ENCODE data around the gene EHD2.

EHD2 gene

DNA sequence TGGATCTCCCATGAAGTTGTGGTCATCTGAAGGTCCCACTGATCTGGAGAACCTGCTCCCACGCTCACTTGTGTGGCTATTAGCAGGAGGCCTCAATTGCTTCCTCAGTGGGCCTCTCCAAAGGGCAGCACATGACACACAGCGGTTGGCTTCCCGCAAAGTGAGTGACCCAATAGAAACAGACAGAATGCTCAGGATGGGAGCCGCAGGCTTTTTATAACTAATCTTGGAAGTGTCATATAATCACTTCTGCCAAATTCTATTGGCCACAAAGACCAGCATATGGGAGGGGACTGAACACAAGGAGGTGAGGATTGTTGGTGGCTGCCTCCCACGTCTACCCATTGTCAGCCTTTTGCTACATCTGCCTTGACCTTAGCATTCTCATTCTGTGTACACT is 22.1 kb upstream of the EHD2 start:
- no peak for DNase-seq (ENCODE audit: low read depth)

DNA sequence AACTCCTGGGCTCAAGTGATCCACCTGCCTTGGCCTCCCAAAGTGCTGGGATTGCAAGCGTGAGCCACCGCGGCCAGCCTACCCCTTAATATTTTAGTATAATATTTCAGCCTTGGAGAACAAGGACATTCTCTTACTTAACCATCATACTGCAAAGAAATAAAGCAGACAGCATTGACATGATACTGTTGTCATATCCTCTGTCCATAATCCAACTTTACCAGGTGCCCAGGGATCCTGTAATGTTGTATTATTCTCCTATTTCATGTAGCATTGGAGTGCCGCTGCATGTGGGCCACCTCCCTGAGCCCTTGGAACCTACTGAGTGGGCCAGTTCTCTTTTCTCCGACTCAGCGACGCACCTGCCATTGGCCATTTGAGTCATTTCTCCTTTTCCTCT is 21.4 kb upstream of the EHD2 start:
- no peak for DNase-seq (ENCODE audit: low read depth)

DNA sequence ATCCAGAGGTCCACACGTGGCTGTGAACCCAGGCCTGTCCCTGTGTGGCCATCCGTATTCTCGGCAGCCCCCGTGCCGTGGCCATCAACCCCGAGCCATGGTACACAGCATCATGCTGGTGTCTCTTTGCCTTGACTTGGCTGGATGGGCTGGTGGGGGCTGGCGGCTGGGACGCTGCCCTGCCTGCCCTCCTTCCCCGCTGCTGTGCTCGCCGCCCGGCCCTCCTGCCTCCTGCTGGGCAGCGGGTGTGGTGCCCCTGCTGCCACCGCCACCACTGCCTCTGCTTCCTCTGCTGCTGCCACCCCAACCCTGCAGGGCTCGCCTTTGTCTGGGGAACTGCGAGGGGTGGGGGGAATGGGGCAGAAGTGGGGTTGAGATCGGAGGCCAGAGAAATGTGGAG is 19.7 kb upstream of the EHD2 start:
- no peak for DNase-seq (ENCODE audit: low read depth)

DNA sequence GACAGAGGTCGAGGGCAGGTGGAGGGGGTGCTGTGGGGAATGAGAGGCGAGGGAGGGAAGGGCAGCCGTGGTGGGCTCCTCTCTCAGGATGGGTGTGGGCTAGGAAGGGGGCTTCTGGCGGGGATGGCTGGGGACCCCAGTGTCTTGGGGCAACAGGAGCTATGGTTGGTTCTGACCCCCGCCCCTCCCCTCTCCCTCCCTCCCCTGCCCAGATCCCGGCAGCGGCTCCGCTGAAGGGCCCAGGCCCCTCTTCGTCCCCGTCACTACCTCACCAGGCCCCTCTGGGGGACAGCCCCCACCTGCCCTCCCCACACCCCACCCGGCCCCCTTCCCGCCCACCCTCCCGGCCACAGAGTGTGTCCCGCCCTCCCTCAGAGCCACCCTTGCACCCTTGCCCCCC is 19.3 kb upstream of the EHD2 start:
- no peak for DNase-seq (ENCODE audit: low read depth)

DNA sequence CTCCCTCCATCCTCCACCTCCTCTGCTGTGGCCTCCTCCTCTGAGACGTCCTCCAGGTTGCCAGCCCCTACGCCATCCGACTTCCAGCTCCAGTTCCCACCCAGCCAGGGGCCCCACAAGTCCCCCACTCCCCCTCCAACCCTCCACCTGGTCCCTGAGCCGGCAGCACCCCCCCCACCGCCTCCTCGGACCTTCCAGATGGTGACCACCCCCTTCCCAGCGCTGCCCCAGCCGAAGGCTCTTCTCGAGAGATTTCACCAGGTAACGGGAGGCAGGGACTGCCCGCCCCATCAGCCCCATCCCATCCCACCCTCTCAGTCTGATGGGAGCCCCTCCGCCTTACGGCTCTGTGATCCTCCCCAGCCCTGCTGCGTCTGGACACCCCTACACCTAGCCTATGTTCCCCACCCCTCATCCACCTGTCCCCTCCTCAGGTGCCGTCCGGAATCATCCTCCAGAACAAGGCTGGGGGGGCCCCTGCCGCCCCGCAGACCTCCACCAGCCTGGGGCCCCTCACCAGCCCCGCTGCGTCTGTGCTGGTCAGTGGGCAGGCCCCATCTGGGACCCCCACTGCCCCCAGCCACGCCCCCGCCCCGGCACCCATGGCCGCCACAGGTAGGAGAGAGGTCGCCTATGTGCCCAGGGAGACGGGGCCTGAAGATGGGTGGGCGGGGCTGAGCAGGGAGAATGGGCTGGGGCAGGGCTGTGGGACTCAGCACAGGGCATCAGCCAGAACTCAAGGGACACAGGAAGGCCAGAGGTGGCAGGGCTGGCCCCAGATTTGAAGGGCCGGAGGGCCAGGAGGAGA is 18.6 kb upstream of the EHD2 start:
- DNase-seq (ENCODE audit: low read depth): no peak

DNA sequence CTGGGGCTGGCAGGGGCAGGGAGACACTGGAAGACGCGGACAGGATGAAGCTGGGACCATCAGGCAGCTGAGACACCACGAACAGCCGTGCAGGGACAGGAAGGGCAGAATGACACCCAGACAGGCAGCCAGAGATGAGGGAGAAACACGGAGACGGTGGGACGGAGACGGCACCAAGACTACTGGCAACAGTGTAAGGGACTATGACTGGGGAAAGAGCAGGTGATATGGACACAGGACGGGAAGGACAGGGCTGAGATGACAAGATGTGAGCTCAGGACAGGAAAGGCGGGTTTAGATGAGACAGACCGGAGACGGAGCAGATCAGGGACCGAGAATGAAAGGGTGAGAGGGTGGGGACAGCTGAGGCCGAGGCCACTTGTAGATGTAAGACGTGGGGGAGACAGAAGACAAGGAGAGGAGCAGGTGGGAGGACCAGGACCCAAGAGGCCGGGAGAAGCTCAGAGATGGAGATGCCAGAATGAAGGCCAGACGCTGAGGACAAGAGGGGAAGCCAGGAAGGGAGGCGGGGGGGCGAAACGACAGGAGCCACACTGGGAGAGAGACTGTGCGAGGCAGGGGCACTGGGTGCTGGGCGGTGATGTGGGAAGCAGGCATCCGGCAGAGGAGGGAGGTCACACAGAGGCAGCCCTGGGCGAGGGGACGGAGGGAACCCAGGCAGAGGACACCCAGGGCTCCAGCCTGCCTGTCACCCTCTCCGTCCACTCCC is 17.5 kb upstream of the EHD2 start:
- no peak for DNase-seq (ENCODE audit: low read depth)

DNA sequence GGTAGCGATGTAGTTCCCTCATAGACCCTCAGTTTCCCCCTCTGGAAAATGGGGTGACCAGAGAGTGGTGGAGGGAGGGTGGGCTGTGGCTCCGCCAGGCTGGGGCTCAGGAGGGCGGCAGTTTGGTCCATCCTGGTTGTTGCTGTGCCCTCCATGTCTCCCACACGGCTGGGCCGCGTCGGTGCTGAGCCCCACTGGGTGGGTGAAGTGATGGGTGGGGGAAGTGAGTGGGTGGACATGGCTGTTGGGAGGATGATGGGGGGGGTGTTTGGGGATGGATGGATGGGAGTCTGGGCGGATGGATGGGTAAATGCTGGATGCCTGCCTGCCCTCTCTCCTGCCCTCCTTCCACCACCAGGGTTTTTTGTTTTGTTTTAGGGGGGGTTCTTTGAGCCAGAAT is 16.6 kb upstream of the EHD2 start:
- no peak for DNase-seq (ENCODE audit: low read depth)

DNA sequence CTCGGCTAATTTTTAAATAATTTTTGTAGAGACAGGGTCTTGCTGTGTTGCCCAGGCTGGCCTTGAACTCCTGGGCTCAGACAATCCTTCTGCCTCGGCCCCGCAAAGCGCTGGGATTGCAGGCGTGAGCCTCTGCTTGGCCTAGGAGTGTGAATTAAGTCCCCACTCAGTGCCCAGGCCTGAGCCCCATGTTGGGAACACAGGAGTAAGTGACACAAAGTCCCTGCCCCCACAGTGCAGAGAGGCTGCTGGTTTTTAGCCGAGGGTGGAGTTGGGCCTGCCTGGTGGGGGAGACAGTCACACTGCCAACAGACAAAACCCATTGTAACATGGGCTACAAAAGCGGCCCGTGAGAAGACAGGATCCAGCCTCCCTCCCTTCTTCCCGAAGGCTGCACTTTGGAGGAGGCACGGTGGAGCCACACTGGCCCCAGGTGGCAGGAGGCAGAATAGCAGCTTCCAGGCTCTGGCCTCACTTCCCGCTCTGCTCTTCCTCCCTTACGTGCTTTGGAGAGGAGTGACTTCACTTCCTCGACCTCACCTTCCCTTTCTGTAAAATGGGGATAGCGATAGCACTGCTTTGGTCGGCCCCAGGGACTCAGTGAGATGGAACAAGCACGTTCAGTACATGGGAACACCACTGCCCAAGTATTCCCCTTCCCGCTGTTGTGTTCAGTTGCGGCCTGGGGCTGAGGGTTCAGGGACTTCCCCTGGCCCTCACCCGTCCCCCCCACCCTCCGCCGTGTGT is 15.2 kb upstream of the EHD2 start:
- DNase-seq (ENCODE audit: low read depth): peak; percentile 64

DNA sequence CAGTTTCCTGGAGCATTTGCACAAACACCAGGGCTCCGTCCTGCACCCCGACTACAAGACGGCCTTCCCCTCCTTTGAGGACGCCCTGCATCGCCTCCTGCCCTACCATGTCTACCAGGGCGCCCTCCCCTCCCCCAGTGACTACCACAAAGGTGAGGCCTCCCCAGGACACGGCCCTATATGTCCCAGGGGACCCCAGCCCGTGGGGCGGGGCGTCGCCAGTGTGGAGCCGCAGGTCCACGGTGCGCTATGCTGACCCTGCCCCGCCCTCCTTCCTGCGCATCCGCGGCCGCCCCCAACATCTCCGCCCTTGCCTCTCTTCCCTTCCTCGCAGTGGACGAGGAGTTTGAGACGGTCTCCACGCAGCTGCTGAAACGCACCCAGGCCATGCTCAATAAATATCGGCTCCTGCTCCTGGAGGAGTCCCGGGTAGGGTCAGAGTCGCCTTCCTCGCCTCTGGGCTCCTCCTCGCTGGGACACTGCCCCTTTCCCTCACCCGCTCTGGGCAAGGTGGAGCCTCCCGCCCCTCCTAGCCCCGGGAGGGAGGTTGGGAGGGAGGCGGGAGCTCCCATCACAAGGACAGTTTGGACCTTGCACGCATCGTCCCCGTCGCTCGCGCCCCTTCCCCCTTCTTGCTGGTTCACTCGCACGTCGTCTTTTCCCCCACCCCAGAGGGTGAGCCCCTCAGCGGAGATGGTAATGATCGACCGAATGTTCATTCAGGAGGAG is 14.4 kb upstream of the EHD2 start:
- no peak for DNase-seq (ENCODE audit: low read depth)

DNA sequence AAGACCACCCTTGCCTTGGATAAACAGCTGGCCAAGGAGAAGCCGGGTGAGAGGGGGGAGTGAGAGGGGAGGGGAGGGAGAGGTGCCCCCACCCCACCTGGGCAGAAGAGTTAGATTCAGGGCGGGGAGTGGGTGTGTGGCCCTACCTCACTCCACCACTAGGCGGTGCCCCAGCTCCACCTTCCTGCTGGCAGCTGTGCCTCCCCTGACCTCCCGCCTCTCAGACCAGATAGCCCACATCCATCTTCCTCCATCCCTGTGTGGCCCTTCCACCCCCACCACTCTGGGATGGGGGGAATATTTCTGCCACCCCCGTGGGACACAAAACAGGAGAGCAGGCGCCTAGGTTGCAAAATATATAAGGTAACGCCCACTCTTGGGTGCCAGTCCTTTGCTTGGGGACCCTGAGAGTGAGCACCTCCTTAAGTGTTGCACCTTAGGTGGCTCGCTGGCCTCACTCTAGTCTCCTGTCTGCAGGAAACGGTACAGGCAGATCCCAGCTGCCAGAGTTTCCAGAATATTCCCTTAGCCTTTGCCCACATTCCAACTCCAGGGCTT is 13.8 kb upstream of the EHD2 start:
- no peak for DNase-seq (ENCODE audit: low read depth)

DNA sequence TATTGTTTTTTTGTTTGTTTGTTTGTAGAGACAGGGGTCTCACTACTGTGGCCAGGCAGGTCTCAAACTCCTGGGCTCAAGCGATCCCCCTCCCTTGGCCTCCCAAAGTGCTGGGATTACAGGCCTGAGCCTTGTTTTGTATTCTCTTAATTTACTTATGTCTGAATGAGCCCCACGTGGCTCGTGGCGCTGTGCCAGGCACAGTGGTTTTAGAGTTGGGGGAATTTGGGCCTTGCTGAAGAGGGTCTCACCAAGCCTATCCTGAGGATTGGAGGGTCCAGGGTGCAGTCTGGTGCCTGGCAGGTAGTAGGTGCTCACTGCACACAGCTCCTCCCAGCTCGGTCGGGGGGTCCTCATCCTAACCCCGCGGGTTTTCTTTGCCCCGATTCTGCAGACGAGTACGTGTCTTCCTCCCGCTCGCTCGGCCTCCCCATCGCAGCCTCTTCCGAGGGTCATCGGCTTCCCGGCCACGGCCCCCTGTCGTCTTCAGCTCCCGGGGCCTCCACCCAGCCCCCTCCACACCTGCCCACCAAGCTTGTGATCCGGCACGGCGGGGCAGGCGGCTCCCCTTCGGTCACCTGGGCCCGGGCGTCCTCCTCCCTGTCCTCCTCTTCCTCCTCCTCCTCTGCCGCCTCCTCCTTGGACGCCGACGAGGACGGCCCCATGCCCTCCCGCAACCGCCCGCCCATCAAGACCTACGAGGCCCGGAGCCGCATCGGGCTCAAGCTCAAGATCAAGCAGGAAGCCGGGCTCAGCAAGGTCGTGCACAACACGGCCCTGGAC is 12.1 kb upstream of the EHD2 start:
- DNase-seq (ENCODE audit: low read depth): no peak

DNA sequence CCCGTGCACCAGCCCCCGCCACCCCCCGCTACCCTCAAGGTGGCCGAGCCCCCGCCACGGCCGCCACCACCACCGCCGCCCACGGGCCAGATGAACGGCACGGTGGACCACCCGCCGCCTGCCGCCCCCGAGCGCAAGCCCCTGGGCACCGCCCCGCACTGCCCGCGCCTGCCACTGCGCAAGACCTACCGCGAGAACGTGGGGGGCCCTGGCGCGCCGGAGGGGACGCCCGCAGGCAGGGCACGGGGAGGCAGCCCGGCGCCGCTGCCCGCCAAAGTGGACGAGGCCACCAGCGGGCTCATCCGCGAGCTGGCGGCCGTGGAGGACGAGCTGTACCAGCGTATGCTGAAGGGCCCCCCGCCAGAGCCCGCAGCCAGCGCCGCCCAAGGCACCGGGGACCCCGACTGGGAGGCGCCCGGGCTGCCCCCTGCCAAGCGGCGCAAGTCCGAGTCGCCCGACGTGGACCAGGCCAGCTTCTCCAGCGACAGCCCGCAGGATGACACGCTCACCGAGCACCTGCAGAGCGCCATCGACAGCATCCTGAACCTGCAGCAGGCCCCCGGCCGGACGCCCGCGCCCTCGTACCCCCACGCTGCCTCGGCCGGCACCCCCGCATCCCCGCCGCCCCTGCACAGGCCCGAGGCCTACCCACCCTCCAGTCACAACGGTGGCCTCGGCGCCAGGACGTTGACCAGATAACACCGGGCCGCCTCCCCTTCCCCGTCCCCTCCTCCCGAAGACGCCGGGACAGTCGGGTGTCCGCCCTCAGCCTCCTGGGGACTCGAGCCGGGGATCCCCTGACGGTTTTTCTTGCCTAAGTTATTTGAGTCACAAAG is 11.3 kb upstream of the EHD2 start:
- DNase-seq (ENCODE audit: low read depth): no peak

DNA sequence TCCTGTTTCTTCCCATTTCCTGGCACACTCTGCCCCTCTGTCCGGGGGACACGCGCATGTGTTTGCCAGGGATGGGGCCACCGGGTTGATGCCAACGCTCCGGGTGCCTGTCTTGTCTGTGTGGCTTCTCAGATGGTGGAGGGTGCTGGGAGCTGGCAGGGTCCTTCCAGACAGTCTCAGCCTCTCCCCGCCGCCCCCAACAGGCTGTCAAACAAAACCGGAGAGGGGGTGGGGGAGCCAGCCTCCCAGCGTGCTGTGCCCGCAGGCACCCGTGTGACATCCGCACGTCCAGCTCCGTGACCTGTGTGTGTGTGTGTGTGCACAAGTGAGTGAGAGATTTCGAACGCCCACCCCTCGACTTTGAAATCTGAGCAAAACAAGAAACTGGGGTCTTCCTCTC is 10.6 kb upstream of the EHD2 start:
- DNase-seq (ENCODE audit: low read depth): no peak

DNA sequence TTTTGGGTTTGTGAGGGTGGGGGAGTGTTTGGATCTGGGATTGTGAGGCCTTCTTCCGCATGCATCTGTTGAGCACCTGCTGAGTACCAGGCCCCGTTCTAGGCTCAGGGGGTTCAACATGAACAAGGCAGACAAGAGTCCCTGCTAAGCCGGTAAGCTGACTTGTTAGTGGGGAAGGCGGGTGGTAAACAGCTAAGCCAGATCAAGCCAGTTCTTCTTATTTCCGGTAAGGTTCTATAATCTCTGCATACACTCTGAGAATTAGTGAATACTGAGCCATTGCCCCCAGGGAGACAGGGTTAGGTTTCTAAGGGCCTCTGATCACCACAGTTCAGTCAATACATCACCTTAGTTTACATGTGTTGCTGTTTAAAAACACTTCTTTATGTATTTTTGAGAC is 9.9 kb upstream of the EHD2 start:
- DNase-seq (ENCODE audit: low read depth): no peak

DNA sequence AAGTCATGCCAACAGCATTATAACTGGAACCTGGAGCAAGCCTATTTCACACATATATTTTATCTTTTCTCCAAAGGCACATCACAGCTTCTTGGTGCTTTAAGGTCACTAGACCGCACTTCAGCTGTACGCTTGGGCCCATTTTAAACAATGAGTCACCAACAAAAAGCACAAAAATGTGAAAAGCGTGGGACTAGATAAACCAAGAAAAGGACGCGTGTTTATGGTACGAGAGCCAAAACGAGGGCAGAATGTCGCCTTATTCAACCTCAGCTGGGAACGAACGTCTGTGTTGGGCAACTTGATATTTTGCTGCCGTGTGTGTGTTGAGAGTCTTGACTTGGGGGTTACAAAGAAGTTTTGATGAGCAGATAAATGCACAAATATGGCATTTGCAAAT is 9.2 kb upstream of the EHD2 start:
- no peak for DNase-seq (ENCODE audit: low read depth)

DNA sequence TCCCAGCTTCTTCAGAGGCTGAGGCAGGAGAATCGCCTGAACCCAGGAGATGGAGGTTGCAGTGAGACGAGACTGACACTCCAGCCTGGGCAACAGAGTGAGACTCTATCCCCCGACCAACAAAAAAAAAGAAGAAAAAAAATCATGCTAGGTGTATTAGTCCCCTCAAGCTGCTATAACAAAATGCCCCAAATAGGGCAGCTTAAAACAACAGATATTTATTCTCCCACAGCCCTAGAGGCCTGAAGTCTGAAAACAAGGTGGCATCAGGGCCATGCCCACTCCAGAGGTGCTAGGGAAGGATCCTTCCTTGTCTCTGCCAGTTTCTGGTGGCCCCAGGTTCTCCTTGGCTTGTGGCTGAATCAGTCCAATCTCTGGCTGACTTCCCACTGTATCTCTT is 8.6 kb upstream of the EHD2 start:
- no peak for DNase-seq (ENCODE audit: low read depth)

DNA sequence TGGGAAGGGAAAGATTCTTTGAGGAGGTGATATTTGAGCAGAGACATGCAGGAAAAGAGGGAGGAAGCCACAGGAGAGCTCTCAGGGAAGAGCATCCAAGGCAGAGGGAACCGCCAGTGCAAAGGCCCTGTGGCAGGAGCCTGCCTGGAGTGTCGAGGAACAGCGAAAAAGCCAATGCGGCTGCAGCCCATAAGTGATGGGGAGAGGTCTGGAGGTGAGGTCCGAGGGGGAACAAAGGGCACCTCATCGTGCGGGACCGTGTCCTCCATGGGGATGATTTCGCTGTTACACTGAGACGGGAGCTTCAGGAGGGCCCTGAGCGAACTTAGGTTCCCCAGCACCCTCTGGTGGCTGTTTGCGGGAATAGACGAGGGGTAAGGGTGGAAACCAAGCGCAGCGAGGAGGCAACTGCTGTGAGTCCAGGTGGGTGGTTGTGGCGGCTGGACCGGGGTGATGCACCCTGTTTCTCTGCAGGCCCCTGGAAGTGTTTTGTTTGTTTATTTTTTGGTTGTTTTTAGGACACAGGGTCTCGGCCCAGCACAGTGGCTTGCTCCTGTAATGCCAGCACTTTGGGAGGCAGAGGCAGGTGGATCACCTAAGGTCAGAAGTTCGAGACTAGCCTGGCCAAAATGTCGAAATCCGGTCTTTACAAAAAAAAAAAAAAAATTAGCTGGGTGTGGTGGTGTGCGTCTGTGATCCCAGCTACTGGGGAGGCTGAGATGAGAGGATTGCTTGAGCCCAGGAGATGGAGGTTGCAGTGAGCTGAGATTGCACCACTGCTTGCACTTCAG is 5.9 kb upstream of the EHD2 start:
- DNase-seq (ENCODE audit: low read depth): no peak

DNA sequence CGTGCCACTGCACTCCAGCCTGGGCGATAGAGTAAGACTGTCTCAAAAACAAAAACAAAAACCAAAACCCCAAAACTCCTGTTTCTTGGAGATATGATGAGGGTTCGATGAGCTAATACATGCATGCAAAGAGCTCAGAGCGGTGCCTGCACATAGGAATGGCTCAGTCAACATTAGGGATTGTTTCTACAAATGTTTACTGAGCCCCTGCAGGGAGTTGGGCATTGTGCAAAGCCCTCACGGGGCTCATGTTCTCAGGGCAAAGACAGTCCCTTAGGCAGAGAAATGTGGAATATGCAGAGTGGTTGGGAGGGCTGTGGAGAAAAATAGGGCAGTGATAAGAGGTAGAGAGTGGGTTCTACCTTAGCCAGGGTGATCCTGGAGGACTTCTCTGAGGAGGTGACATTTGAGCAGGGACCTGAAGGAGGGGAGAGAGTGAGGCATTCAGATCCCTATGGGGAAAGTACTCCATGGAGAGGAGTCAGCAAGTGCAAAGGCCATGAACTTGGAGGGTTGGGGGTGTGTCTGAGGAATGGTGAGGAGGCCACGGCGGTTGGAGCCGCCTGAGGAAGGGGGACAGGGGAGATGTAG is 1.5 kb upstream of the EHD2 start:
- no peak for DNase-seq (ENCODE audit: low read depth)

DNA sequence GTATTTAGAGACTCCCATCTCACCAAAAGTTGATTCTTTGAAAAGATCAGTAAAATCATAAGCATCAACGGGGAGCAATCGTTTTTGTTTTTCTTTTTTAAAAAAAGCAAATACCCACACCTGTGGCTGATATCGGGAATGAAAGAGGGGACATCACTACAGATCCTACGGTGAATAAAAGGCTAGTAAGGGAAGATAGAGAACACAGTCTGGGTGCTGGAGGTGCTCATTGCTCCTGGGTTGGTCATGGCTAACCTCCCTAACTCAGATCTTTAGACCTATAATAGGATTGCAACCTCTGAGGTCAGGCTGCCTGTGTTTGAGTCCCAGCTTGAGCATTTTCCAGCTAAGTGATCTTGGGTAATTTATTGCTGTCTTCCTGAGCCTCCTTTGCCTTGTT is 1.1 kb downstream of the EHD2 start:
- DNase-seq (ENCODE audit: low read depth): no peak

Measured in CMK (cell line).